Inflammatory macrophage treated with lipopolysaccharide for 1 hour (primary cell): ENCODE results near the gene ZNF618.

ENCODE experiments used
- DNase-seq, 2 donors: peaks; one replicate each; pipeline ENCODE4 v3.0.0-alpha.2; 2020 to 2022

ZNF618 gene

DNA sequence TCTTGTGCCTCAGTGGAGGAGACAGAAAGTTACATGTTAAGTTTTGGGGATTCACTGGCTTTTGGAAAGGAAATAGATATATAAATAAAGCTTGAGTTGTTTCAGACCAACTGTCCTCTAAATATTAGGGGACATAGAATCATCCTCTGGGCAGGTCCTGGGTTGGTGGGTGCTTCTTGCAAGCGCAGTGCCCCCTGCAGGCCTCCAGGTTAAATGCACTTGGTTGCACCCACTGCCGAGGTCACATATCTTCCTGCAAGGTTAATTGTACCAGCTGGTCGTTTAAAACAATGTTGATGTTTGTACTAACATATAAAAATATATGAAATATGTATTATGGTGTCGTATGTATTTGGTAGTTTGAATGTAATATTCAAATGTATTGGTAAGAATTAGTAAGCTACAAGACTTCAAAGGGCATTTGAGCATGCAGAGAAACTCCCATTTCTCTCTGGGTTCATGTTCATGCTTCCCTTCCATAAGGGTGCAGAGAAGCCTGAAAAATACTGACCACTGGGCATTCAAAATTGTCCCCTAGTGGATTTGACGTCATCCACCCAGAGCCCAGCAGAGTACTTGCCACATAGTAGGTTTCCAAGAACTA, 87.0 kb downstream of the ZNF618 start:
- DNase-seq: peak; percentile 45 to 75

DNA sequence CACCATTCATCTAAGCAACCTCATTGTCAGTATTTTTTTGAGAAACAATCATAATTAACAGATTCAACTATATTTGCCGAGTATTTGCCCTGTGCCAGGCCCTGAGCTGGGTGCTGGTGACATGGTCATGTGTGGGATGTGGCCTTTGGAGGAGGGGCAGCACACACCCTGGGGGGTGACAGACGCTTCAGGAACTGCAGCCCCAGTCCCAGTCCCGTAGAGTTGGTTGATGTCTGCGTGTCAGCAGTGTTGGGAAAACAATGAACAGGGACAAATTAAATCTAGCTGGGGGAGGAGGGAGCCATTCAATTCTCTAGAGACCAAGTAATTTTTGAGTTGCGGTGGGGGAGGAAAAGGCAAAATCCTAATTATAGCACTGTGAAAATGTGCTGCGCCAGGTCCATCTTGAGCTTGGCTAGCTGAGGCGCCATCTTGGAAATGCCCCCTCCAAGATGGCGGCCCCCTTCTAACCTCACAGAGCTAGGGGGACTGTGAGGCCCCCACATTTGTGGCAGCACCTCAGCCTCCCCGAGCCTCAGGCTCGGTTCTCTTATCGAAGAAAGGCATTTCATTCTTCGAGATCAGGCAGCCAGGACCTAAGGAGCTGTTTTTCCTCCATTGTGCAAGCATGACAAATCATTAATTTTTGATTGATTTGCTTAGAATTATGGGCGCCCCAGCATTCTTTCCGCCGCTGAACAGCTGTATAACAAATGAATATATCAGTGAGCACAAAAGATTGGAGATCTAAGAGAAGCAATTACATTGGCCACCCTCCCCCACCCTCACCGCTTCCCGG, 87.8 kb downstream of the ZNF618 start:
- no peak for DNase-seq

DNA sequence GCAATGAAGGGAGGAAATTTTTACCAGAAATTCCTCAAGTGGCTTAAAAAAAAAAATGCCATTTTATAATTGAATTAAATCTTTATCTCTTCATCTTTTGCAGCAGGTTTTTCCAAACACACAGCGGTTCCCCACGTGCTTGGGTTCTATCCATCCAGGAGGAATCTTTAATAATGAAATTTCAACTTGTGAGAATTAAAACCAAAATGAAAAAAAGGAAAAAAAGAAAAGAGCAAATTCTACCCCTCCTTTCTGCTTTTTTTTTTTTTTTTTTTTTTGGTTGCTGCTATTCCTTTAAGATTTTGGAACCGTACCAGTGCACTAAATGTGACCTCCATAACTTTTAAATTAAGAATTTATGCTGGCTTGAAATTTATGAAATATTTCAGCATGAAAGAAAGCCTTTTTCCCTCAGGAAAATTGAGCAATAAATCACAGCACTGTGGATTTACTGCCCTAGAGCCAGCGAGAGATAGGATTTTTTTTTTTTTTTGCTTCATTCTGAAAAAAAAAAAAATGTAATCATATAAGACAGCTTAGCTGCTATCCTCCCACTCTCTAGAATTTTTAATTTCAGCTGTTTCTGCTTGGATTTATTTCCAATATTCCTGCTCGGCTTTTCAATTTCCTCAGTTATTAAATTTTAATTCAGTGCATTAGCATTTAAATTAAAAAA, 88.5 kb downstream of the ZNF618 start:
- DNase-seq: no peak

DNA sequence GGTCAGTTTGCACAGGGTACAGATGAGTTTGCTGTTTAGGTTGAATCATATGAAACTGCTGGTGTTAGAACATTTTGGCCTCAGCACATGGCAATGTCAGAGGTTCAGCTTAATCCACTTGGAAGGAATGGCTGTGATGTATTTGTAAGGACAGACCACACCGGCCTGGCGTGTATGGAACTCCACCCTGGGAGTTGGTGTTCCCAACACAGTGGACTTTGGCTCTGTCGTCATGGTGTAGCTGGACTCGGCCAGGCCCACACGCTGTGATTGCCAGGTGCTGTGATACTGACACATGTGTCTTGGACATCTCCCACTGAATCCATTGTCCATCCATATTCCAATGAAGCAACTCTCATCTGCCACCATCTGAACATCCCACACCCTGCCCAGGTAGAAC, 90.3 kb downstream of the ZNF618 start:
- no peak for DNase-seq

DNA sequence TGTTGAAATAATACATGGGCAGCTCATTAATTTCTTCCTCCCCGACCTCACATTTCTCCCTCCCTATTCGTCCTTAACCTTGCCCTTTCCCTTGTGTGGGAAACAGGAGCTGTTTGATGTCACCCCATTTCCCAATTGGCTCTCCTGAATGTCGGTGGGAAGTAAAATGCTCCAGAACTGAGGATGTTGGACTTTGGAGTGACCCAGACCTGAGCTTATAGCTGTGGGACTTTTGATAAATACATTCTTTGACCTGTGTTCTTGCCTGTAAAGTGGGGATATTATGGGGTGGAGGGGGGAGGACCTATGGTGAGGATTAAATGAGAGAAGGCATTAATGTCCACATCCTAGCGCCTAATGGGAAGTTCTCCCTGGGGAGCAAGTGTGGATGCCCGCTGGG, 91.3 kb downstream of the ZNF618 start:
- no peak for DNase-seq

DNA sequence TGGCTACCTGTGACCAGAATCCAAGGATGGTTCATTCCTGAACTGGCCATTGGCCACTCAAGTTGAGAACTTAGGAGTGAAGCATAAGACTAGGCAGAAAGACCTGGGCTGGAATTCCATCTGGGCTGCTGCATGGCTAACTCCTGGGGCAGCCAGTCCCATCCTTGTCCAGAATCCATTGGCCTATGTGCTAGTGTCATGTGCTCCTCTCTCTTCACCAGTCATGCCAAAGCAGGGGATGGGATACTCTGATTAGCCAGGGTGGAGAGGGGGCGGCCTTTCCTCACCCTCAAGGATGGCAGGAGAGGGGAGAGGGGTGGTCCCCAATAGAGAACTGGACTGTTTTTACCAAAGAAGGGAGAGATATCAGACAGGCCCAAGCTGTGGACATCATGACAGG, 93.2 kb downstream of the ZNF618 start:
- no peak for DNase-seq

DNA sequence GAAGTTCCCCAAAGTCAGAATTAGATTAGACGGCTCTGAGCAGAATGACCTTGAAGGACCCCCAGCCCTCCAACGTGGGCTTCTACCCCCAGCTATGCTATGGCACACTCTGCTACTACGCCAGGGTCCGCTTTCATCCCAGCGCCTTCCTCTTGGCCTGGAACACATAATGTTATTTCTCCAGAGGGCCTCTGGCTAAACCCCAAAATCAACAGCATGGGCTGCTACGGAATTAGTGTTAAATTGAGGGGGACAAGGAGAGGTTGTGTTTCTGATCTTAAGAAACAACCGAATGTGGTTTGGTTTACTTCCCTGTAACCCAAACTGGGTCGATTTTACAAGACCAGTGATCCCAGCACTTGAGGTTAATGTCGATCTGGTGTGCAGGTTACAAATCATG, 97.1 kb downstream of the ZNF618 start:
- no peak for DNase-seq

DNA sequence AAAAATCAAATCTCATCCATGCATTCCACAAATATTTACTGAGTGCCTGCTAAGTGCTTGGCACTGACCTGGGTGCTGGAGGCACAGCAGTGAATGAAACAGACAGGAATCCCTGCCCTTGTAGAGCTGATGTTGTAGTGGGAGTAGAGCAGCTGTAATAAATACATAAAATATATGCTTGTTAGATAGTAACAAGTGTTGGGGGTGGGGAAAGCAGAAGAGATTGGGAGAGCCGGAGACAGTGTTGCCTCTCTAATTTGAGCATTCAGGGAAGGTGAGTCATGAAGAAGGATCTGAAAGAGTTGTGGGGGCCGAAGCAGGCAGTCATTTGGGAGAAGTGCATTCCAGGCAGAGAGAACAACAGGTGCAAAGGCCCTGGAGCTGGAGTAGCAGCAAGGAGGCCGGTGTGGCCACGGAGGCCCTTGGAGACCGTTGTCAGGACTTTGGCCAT, 97.9 kb downstream of the ZNF618 start:
- DNase-seq: no peak

DNA sequence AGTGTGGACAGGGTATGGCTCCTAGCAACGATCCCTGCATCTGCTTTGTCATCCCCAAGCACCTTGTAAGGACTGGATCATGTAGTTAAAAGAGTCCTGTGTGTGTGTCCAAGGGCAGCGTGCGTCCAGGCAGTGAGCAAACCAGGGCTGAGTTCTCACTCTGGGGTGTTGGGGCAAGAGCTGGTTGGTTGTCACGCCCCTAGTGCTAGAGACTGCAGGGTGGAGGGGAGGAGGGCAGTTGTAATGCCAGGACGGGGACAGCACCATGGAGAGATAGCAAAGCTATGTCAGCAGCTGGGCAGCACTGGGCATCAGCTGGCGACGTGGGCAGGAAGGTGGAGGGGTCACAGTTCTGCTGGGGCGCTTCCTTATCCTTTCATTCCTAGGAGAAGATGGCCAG, 100.8 kb downstream of the ZNF618 start:
- DNase-seq: no peak

DNA sequence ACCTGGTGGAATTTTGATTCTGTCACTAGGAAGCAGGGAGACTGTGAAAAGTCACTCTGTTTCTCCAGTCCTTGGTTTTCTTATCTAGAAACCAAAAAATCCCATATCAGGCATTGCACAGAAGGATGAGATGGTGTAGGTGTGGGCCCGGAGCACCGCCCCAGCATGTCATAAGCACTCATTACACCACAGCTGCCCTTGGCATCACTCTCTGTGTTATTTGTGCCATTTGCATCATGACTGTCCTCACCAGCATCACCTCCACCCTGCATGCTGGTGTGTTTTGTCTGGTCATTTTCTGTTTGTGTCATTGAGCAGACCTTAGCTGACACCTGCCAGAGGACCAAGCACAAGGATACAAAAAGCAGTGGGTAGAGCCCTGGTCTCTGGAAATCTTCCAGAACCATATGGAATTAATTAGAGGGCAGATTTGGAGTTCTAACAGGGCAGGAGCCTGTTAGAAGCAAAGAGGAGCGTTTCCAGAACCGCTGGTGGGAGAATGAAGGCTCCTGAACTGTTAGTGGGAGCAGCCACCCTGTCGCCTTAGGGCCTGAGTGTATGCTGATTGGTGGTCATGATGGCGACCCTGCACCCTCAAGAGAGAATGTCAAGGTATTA, 102.7 kb downstream of the ZNF618 start:
- DNase-seq: no peak

DNA sequence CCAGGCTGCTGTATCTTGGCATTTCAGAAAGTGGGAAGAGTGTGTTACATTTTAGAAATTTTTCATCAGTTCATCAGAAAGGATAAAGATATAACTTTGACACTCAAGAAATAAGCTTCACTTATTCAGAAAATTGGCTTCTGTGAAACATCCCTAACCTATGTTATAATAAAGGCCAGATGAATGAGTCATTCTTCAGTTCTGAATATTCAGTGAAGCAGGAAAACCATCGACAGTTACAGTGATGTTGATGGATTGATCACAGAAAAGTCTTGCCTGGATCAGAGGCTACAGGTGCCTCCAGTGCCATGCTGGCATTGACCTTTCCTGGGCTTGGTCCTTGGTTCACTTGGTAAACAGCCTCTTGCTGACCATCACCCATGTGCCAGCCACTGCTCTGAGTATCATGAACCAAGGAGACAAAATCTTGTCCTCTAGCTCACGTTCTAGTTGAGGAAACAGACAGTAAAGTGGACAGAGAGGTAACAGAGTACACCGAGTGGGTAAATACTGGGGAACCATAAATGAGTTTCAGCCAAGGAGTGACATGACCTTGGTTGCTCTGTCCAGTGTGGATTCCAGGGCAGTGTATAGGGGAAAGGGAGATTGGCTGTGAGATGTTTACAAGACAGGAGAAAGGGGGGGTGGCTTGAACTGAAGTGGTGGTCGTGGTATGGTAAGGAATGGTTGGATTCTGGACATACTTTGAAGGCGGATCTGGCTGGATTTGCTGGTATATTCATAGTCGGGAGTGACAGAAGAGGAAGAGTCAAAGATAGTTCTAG, 103.4 kb downstream of the ZNF618 start:
- DNase-seq: no peak

DNA sequence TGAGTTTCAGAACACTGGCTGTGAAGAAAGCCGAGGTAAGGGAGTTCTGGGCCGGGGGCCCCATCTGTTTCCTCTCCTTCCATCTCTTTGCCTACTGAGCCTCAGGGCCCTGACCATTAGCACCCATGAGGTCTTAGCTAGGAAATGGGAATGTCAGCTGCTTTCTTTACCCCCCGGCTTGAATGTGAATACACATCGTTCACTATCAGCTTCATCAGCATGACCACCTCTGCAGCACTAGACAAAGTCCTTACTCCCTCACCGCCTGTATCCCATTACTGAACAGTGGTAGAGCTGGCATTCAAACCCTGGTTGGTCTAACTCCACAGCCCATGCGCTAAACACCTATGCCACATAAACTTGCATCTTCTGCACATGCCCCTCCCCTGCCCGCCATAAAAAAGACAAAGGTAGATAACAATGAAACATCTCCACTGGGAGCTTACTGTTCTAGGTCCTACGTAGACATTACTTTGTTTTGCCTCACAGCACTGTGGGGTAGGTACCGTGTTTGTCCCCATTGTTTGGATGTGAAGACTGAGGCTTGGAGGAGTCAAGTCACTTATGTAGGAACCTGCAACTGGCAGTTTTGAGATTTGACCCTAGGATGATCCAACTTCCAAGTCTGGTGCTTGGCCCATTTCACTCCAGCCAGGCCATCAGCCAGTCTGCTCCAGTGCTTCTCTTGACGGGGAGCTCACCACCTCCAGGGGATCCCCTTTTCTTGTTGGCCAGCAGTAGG, 108.7 kb downstream of the ZNF618 start:
- no peak for DNase-seq

DNA sequence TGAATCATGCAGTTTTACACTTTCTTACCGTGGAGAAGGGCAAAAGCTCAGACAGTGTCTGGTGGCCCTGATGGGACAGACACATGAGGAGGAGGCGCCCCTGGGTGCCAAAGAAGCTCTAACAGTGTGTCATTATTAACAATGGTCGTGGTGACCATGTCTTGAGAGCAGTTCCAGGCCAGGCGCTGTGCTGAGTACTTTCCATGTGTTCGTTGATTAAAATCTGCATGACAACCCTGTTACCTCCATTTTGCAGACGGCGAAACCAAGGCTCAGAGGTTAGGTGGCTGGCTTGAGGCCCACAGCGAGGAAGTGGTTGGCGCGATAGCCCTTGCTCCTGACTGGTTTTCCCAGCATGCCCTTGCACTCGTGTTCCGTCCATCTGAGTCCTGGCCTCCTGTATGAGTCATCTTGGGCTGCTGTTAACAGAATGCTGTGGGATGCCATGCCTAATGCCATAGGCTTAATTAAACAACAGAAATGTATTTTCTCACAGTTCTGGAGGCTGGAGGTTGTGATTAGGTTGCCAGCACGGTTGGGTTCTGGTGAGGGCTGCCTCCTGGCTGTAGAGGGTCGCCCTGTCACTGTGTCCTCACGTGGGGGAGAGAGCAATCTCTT, 110.0 kb downstream of the ZNF618 start:
- DNase-seq: no peak

DNA sequence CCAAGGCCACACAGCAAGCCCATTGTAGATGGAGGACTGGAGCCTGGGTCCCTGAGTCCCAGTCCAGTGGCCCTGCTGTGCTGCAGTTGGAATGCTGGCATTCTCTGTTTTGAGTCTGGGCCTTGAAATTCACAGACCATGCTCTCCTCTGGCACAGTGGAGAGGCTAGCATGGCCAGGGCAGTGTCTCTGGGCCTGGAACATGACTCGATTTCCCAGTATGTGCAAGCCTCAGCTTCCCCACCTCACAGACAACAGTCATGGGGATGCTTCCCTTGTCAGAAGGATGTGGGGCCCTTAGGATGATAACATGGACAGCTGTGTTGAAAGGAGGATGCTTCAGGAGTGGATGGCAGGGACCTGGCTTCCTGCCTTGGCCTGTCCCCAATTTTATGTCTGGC, 110.8 kb downstream of the ZNF618 start:
- DNase-seq: no peak

DNA sequence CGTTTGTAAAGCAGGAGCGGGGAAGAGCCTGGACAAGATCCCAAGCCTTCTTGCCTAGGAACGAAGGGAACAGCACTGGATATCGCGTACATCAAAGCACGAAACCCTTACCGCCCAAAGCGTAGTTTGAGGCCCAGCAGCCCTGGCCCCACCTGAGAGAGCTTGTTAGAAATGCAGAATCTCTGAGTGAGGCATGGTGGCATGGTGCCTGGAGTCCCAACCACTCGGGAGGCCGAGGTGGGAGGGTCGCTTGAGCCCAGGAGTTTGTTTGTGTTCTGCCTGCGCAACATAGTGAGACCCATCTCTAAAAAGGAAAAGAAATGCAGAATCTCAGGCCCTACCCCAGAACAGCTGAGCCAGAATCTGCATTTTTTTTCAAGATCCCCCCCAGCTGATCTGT, 111.4 kb downstream of the ZNF618 start:
- DNase-seq: no peak

DNA sequence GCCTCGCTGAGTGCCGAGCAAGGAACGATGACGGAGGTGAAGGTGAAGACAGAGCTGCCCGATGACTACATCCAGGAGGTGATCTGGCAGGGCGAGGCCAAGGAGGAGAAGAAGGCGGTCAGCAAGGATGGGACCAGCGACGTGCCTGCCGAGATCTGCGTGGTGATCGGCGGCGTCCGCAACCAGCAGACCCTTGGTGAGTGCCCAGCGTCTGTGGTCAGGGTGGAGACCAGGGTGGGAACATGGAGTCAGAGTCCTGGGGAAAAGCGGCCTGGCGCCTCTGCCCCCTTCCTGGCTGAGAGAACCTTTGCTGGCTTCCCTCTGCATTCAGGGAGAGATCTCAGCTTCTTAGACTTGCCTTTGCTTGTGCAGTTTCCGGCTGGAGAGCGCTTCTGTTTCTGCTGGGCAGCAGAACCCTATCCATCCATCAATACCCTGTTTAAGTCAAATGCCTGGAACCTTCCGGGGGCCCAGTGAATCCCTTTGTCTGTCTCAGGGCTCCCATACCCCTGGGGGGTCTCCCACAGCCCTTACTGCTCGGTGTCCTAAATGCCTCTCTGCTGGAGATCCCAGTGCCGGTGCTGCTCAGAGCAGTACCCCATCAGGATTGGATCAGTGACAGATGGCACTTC, 112.4 kb downstream of the ZNF618 start:
- DNase-seq: no peak

DNA sequence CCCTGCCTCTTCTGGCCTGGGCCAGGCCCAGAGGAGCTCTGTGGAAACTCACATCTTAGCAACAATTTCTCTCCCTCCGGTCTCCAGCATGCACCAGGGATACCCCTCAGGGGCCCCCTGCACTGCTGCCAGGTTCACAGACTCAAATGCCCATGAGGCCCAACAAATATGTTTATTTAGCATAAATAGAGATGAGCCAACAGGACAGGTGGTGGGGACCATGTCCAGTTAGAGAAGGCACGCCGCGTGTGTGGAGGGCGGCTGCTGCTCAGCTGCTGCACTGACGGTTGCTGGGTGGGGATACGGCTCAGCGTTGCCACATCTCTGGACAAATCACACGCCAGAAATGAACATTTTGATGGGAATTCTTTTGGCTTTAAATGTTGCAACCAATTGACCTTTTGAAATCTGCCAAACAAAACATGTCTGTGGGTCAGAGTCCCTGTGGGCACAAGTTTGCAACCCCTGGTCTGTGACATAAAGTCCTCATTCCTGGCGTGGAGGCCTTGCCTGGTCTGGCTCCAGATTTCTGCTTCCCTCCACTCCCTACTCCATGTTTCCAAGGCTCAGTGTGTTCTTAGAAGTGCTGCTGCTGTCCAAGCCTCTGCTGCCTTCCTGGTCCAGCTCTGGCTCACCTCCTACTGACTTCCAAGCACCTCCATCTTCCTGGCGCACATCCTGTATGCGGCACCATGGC, 113.1 kb downstream of the ZNF618 start:
- no peak for DNase-seq

DNA sequence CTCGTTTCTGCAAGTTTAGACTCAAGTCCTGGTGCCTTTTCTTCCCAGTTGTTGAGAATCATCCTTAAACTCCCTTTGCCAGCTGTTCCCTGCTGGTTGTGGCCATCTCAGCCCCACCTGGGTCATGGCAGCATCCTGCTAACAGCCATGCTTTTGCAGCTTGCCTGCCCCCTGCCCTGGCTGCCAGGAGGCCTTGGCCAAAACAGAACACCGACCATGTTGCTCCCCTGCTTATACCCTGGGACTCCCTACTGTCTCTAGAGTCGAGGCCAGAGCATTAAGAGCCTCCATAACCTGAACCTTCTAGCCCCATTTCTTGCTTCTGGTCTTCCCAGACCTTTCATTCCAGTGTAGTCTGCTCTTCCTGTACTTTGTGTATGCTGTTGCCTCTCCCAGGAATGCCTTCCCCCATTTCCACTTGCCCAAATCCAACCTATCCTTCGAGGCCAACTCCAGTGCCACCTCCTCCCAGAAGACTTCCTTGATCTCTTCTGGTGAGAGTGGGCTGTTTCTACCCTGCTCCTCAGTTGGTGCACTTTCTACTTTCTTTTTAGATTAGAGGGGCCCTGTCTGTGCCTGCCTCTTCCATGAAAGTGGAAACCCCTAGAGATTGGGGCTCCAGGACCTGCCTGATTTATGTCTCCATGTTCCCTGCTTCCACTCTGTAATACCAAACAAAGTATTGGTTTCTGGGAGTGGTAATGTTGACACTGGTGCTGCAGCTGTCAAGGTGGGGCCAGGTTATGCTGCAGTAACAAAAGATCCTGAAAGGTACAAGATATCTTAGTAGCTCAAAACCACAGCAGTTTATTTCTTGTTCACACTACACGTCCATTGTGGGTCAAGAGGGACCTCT, 113.8 kb downstream of the ZNF618 start:
- no peak for DNase-seq

DNA sequence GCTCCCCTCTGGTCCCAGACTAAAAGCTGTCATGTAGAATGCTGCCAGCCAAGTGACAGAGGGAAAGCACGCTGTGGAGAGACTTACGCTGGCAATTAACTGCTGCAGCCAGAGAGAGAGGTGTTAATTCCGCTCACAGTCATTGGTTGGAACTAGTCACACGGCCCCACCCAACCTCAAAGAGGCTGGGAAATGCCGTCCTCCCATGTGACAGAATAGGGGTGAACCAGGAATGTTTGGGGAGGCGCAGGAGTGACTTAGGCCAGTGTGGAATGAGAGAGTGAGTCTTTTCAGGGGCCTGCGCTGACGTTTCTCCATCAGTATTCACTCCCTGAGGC, 114.4 kb downstream of the ZNF618 start:
- no peak for DNase-seq
